ENCODE data around the gene KDM4D.

Gene KDM4D

GRCh38 chr11:94987378-94987777 is 13.9 kb downstream of the KDM4D start:
- no peak overlapping the region for H3K27ac ChIP-seq (ENCODE audit: low read depth, low read length)
- H3K4me1 ChIP-seq (ENCODE audit: control insufficient read depth in 5 of 5, insufficient read depth in 5 of 5, low read length in 5 of 5): no peaks in the 10 kb centered on the region
- H3K4me3 ChIP-seq (ENCODE audit: low read depth in 1 of 5, low read length in 5 of 5): no peak overlapping the region
- peaks cover 0 to 3% (median 0%) of the 10 kb centered on the region in 5 donors for H3K27me3 ChIP-seq (ENCODE audit: control insufficient read depth in 5 of 5, insufficient read depth in 4 of 5, low read length in 5 of 5)
- no peaks in the 10 kb centered on the region for H3K36me3 ChIP-seq (ENCODE audit: control insufficient read depth in 5 of 5, insufficient read depth in 5 of 5, low read length in 5 of 5)
- H3K9ac ChIP-seq (ENCODE audit: low read length in 5 of 5): no peak overlapping the region
- H3K9me3 ChIP-seq (ENCODE audit: control insufficient read depth in 5 of 5, low read length in 5 of 5): no peaks in the 10 kb centered on the region

DNA sequence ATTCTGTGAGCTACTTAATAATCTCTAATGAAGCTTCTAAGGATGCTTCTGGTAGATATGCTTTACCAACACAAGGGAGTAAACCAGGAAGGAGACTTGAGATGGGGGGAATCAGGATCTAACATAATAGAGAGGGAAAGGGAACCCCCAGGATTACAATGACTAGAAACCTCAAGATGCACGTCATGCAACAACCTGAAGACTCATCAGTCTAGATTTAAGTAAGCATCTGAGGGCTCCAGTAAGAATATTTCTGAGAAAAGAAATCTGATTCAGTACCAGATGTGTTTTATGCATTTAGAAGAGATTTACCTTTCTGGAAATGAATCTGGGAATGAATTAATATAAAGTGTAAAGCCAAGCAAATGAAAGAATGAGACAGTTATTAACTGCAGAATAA is 15.2 kb downstream of the KDM4D start:
- H3K27me3 ChIP-seq (ENCODE audit: control insufficient read depth in 5 of 5, insufficient read depth in 4 of 5, low read length in 5 of 5): peaks cover 0 to 3% (median 0%) of the 10 kb centered on the region in 5 donors
- H3K4me3 ChIP-seq (ENCODE audit: low read depth in 1 of 5, low read length in 5 of 5): no peak overlapping the region
- H3K36me3 ChIP-seq (ENCODE audit: control insufficient read depth in 5 of 5, insufficient read depth in 5 of 5, low read length in 5 of 5): no peaks in the 10 kb centered on the region
- no peak overlapping the region for H3K9ac ChIP-seq (ENCODE audit: low read length in 5 of 5)
- no peak overlapping the region for H3K27ac ChIP-seq (ENCODE audit: low read depth, low read length)
- H3K4me1 ChIP-seq (ENCODE audit: control insufficient read depth in 5 of 5, insufficient read depth in 5 of 5, low read length in 5 of 5): no peaks in the 10 kb centered on the region
- no peaks in the 10 kb centered on the region for H3K9me3 ChIP-seq (ENCODE audit: control insufficient read depth in 5 of 5, low read length in 5 of 5)

DNA sequence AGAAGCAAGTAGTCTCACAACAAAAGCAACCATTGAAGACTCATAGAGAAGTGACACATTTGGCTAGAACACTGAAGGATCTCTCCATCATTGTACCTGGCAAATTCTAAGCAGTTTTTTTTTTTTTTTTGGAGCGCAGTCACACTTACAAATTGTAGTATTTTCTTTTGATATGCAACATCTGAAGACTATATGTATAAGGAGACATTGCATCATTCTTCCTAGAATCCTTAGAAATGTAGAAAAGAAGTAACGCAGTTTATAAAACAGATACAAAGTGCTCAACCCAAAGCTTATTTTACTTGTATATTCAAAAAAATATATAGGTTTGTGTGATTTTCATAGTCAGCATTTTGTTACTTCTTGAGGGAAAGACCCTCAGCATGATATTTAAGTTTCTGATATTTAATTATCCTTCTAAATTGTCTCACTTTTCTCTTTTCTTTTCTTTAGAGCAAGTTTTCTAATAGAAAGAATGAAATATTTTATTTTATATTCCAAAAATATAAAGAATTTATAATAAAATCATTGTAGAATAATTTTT is 20.0 kb downstream of the KDM4D start:
- Histone ChIP-seq H3K9me3 (ENCODE audit: control insufficient read depth in 5 of 5, low read length in 5 of 5) (no peaks in the 10 kb centered on the region), H3K9ac (ENCODE audit: low read length in 5 of 5) (no peak overlapping the region), H3K27me3 (ENCODE audit: control insufficient read depth in 5 of 5, insufficient read depth in 4 of 5, low read length in 5 of 5) (peaks cover 0 to 3% (median 0%) of the 10 kb centered on the region in 5 donors), H3K4me1 (ENCODE audit: control insufficient read depth in 5 of 5, insufficient read depth in 5 of 5, low read length in 5 of 5) (no peaks in the 10 kb centered on the region), H3K4me3 (ENCODE audit: low read depth in 1 of 5, low read length in 5 of 5) (no peak overlapping the region), H3K27ac (ENCODE audit: low read depth, low read length) (no peak overlapping the region), H3K36me3 (ENCODE audit: control insufficient read depth in 5 of 5, insufficient read depth in 5 of 5, low read length in 5 of 5) (peaks cover 0 to 8% (median 0%) of the 10 kb centered on the region in 5 donors)

DNA sequence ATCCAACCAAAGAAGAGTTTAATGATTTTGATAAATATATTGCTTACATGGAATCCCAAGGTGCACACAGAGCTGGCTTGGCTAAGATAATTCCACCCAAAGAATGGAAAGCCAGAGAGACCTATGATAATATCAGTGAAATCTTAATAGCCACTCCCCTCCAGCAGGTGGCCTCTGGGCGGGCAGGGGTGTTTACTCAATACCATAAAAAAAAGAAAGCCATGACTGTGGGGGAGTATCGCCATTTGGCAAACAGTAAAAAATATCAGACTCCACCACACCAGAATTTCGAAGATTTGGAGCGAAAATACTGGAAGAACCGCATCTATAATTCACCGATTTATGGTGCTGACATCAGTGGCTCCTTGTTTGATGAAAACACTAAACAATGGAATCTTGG is 23.9 kb downstream of the KDM4D start:
- Histone ChIP-seq H3K9ac (ENCODE audit: low read length in 5 of 5) (no peak overlapping the region), H3K4me1 (ENCODE audit: control insufficient read depth in 5 of 5, insufficient read depth in 5 of 5, low read length in 5 of 5) (no peaks in the 10 kb centered on the region), H3K36me3 (ENCODE audit: control insufficient read depth in 5 of 5, insufficient read depth in 5 of 5, low read length in 5 of 5) (peaks cover 0 to 10% (median 0%) of the 10 kb centered on the region in 5 donors), H3K9me3 (ENCODE audit: control insufficient read depth in 5 of 5, low read length in 5 of 5) (no peaks in the 10 kb centered on the region), H3K4me3 (ENCODE audit: low read depth in 1 of 5, low read length in 5 of 5) (no peak overlapping the region), H3K27ac (ENCODE audit: low read depth, low read length) (no peak overlapping the region), H3K27me3 (ENCODE audit: control insufficient read depth in 5 of 5, insufficient read depth in 4 of 5, low read length in 5 of 5) (no peaks in the 10 kb centered on the region)

GRCh38 chr11:94998285-94998684 is 24.8 kb downstream of the KDM4D start:
- Histone ChIP-seq H3K27ac (ENCODE audit: low read depth, low read length) (no peak overlapping the region), H3K9ac (ENCODE audit: low read length in 5 of 5) (no peak overlapping the region), H3K27me3 (ENCODE audit: control insufficient read depth in 5 of 5, insufficient read depth in 4 of 5, low read length in 5 of 5) (no peaks in the 10 kb centered on the region), H3K9me3 (ENCODE audit: control insufficient read depth in 5 of 5, low read length in 5 of 5) (no peaks in the 10 kb centered on the region), H3K36me3 (ENCODE audit: control insufficient read depth in 5 of 5, insufficient read depth in 5 of 5, low read length in 5 of 5) (peaks cover 0 to 10% (median 0%) of the 10 kb centered on the region in 5 donors), H3K4me3 (ENCODE audit: low read depth in 1 of 5, low read length in 5 of 5) (no peak overlapping the region), H3K4me1 (ENCODE audit: control insufficient read depth in 5 of 5, insufficient read depth in 5 of 5, low read length in 5 of 5) (no peaks in the 10 kb centered on the region)

DNA sequence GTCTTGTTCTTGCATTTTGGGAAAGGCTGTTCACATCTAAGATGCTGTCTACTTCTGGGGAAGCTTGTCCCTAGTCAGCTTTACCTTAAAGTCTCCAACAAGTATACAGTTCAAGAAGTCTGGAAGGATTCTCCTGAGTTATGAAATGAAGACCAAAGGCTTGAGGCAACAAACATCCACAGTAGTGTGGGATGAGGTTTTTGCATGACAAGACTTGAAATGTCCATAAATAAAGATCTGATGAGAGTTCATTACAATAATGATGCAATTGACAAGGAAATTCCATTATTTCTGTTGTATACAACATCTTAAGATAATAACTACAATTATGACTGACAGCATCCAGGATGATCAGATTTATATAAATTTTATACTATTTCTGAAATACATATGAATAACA is 30.2 kb downstream of the KDM4D start:
- Histone ChIP-seq H3K9me3 (ENCODE audit: control insufficient read depth in 5 of 5, low read length in 5 of 5) (no peaks in the 10 kb centered on the region), H3K27me3 (ENCODE audit: control insufficient read depth in 5 of 5, insufficient read depth in 4 of 5, low read length in 5 of 5) (no peaks in the 10 kb centered on the region), H3K4me1 (ENCODE audit: control insufficient read depth in 5 of 5, insufficient read depth in 5 of 5, low read length in 5 of 5) (peaks cover 0 to 9% (median 2%) of the 10 kb centered on the region in 5 donors), H3K9ac (ENCODE audit: low read length in 5 of 5) (no peak overlapping the region), H3K36me3 (ENCODE audit: control insufficient read depth in 5 of 5, insufficient read depth in 5 of 5, low read length in 5 of 5) (peaks cover 0 to 3% (median 0%) of the 10 kb centered on the region in 5 donors), H3K4me3 (ENCODE audit: low read depth in 1 of 5, low read length in 5 of 5) (no peak overlapping the region), H3K27ac (ENCODE audit: low read depth, low read length) (no peak overlapping the region)

DNA sequence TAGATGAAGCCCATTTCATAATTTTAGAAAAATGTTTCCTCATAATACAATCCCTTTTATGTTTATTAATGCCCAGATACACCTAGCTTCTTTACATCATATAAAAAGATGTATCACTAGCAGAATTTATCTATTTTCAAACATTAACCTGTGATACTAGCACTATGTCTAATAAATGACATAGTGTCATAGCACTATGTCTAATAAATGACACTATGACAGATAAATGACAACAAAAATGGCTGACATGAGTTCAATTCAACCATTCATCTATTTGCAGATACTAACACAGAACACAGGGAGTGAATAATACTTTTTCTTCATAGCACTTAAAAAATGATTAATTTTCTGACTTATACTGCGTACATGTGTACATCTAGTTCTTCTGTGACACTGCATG is 32.1 kb downstream of the KDM4D start:
- Histone ChIP-seq H3K4me1 (ENCODE audit: control insufficient read depth in 5 of 5, insufficient read depth in 5 of 5, low read length in 5 of 5) (peaks cover 0 to 9% (median 2%) of the 10 kb centered on the region in 5 donors), H3K9me3 (ENCODE audit: control insufficient read depth in 5 of 5, low read length in 5 of 5) (no peaks in the 10 kb centered on the region), H3K4me3 (ENCODE audit: low read depth in 1 of 5, low read length in 5 of 5) (no peak overlapping the region)

DNA sequence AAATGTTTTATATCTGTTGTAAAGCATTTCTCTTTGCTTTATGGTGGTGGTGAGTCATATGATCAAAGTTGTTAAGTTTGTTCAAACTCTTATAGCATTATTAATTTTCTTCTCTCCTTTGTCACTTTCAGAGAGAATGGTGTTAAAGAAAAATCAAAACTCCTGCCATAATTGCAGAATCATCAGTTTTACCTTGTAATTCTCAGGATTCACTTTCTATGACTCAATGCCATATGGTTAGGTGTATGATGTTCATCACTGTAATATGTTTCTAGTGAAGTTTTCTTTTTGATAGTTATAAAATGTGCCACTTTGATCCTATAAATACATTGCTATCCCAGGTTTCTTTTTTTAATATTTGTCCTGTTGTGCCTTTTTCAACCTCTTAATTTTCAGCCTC is 37.9 kb downstream of the KDM4D start:
- Histone ChIP-seq H3K4me1 (ENCODE audit: control insufficient read depth in 5 of 5, insufficient read depth in 5 of 5, low read length in 5 of 5) (peaks cover 0 to 9% (median 2%) of the 10 kb centered on the region in 5 donors), H3K27me3 (ENCODE audit: control insufficient read depth in 5 of 5, insufficient read depth in 4 of 5, low read length in 5 of 5) (peaks cover 0 to 5% (median 0%) of the 10 kb centered on the region in 5 donors), H3K27ac (ENCODE audit: low read depth, low read length) (no peak overlapping the region), H3K36me3 (ENCODE audit: control insufficient read depth in 5 of 5, insufficient read depth in 5 of 5, low read length in 5 of 5) (no peaks in the 10 kb centered on the region), H3K9me3 (ENCODE audit: control insufficient read depth in 5 of 5, low read length in 5 of 5) (no peaks in the 10 kb centered on the region), H3K4me3 (ENCODE audit: low read depth in 1 of 5, low read length in 5 of 5) (no peak overlapping the region), H3K9ac (ENCODE audit: low read length in 5 of 5) (no peak overlapping the region)

More for the DNA sequence above, 32.1 kb downstream of the KDM4D start:
- Histone ChIP-seq H3K27ac (ENCODE audit: low read depth, low read length) (no peak overlapping the region), H3K9ac (ENCODE audit: low read length in 5 of 5) (no peak overlapping the region), H3K27me3 (ENCODE audit: control insufficient read depth in 5 of 5, insufficient read depth in 4 of 5, low read length in 5 of 5) (no peaks in the 10 kb centered on the region), H3K36me3 (ENCODE audit: control insufficient read depth in 5 of 5, insufficient read depth in 5 of 5, low read length in 5 of 5) (no peaks in the 10 kb centered on the region)

GRCh38 chr11:95014184-95014821 is 40.8 kb downstream of the KDM4D start:
- Histone ChIP-seq H3K27ac (ENCODE audit: low read depth, low read length) (no peak overlapping the region), H3K36me3 (ENCODE audit: control insufficient read depth in 5 of 5, insufficient read depth in 5 of 5, low read length in 5 of 5) (no peaks in the 10 kb centered on the region), H3K4me3 (ENCODE audit: low read depth in 1 of 5, low read length in 5 of 5) (no peak overlapping the region), H3K4me1 (ENCODE audit: control insufficient read depth in 5 of 5, insufficient read depth in 5 of 5, low read length in 5 of 5) (no peaks in the 10 kb centered on the region), H3K9ac (ENCODE audit: low read length in 5 of 5) (no peak overlapping the region), H3K9me3 (ENCODE audit: control insufficient read depth in 5 of 5, low read length in 5 of 5) (no peaks in the 10 kb centered on the region), H3K27me3 (ENCODE audit: control insufficient read depth in 5 of 5, insufficient read depth in 4 of 5, low read length in 5 of 5) (peaks cover 0 to 5% (median 0%) of the 10 kb centered on the region in 5 donors)

- Histone ChIP-seq H3K9ac (ENCODE audit: low read length in 5 of 5) (no peak overlapping the region), H3K27ac (ENCODE audit: low read depth, low read length) (no peak overlapping the region), H3K9me3 (ENCODE audit: control insufficient read depth in 5 of 5, low read length in 5 of 5) (no peaks in the 10 kb centered on the region), H3K36me3 (ENCODE audit: control insufficient read depth in 5 of 5, insufficient read depth in 5 of 5, low read length in 5 of 5) (no peaks in the 10 kb centered on the region), H3K4me1 (ENCODE audit: control insufficient read depth in 5 of 5, insufficient read depth in 5 of 5, low read length in 5 of 5) (no peaks in the 10 kb centered on the region), H3K27me3 (ENCODE audit: control insufficient read depth in 5 of 5, insufficient read depth in 4 of 5, low read length in 5 of 5) (peaks cover 0 to 5% (median 0%) of the 10 kb centered on the region in 5 donors), H3K4me3 (ENCODE audit: low read depth in 1 of 5, low read length in 5 of 5) (no peak overlapping the region)
Measured at GRCh38 chr11:95016139-95016538, 42.6 kb downstream of the KDM4D start.

Data from subcutaneous abdominal adipose tissue (tissue), 5 donors.